Measurements from ENCODE around the gene PANK1.

- TF ChIP-seq, protein P1, sequence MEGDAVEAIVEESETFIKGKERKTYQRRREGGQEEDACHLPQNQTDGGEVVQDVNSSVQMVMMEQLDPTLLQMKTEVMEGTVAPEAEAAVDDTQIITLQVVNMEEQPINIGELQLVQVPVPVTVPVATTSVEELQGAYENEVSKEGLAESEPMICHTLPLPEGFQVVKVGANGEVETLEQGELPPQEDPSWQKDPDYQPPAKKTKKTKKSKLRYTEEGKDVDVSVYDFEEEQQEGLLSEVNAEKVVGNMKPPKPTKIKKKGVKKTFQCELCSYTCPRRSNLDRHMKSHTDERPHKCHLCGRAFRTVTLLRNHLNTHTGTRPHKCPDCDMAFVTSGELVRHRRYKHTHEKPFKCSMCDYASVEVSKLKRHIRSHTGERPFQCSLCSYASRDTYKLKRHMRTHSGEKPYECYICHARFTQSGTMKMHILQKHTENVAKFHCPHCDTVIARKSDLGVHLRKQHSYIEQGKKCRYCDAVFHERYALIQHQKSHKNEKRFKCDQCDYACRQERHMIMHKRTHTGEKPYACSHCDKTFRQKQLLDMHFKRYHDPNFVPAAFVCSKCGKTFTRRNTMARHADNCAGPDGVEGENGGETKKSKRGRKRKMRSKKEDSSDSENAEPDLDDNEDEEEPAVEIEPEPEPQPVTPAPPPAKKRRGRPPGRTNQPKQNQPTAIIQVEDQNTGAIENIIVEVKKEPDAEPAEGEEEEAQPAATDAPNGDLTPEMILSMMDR (conservative IDR thresholded peaks at IDR 0.05; ENCODE audit: low read length): no peak
- TF ChIP-seq EZH2phosphoT487 (IDR thresholded peaks at IDR 0.05; ENCODE audit: borderline replicate concordance, low read depth, low read length): no peak
Observed at GRCh38 chr10:89611282-89611681, 33.8 kb downstream of the PANK1 start.
